ENCODE results near the gene GPR158. TPM values are rescaled to one million over a fixed set of nuclear protein-coding genes. Genes with fewer than 3 reads are reported as not detected.

Gene GPR158
- total and polyA plus RNA-seq, 9 of the 15 experiments (the other 6 are each of a cell fraction or from before 2014, with no cell fraction given) = 4.0 to 7.6 (median 5.0) TPM

- no peak overlapping the region for H2AFZ ChIP-seq (ENCODE audit: low read depth, low read length)
- H3K9me3 ChIP-seq (replicated peaks; ENCODE audit: control insufficient read depth, insufficient read depth, low read depth, low read length) = no peaks in the 10 kb centered on the region
- TF ChIP-seq KDM1A (IDR thresholded peaks at IDR 0.05) = no peak
- no peak overlapping the region for H3K27ac ChIP-seq (ENCODE audit: extremely low read depth, low read depth, low read length)
- no peaks in the 10 kb centered on the region for H3K4me1 ChIP-seq (replicated peaks in 1 of 2; ENCODE audit: control insufficient read depth in 2 of 2, insufficient read depth in 2 of 2, low read length in 2 of 2)
- intact Hi-C loops (cut with micrococcal nuclease) (no loop called here), in situ Hi-C loops (cut with MboI) (no loop called here)
- DNase-seq (ENCODE audit: extremely low read depth in 1 of 4, low spot score in 3 of 4) (no peak), FAIRE-seq (no peak), ATAC-seq (no peak)
- no peak overlapping the region for H3K4me3 ChIP-seq
- H3K27me3 ChIP-seq (ENCODE audit: control insufficient read depth in 2 of 2, insufficient read depth in 2 of 2, low read length in 2 of 2) = no peaks in the 10 kb centered on the region
- H3K4me2 ChIP-seq (ENCODE audit: insufficient read depth, low read length) = no peak overlapping the region
- no peak overlapping the region for H3K9ac ChIP-seq (ENCODE audit: insufficient read depth in 1 of 2, low read depth in 2 of 2, low read length in 2 of 2)
- ChIA-PET CTCF (ENCODE audit: low intra/inter-chr PET ratio) (no interaction called here), POLR2A (no interaction called here)
- BruUV-seq (replicated peaks) = no TSS peak
- no peaks in the 10 kb centered on the region for H3K79me2 ChIP-seq (ENCODE audit: control insufficient read depth, insufficient read depth, low read length)
- no peaks in the 10 kb centered on the region for H4K20me1 ChIP-seq (replicated peaks; ENCODE audit: control insufficient read depth, insufficient read depth, low read length)
- no peaks in the 10 kb centered on the region for H3K9me1 ChIP-seq (ENCODE audit: control insufficient read depth, insufficient read depth, low read length)
- 0% methylated on average over 2 of the region's 2 CpGs for WGBS (ENCODE audit: insufficient coverage, low coverage, missing lambda C conversion rate)
- H3K36me3 ChIP-seq (ENCODE audit: control insufficient read depth, insufficient read depth, low read length) = no peaks in the 10 kb centered on the region
Measured at GRCh38 chr10:25261110-25261509, 86.3 kb downstream of the GPR158 start.

DNA sequence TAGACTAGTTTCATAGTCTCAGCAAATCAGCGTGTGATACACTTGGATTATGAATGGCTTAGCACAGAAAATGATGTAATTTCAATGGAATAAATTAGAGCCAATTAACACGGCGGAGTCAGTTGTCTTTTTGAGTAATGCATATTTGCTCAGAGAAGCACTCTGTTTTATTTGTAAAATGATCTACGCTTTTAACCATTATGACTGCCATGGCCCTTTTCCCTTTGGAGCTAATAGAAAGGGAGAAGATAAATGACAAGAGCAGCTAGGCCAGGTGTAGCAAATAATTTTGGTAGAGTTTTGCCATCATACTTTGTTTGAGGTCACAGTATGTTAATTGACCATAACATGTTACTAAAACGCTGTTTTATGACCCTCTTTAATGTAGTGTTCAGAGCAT, 86.8 kb downstream of the GPR158 start:
- 1% methylated on average over 5 of the region's 5 CpGs for WGBS (ENCODE audit: insufficient coverage, low coverage, missing lambda C conversion rate)
- POLR2A ChIA-PET = no interaction called here
- no TSS peak for BruUV-seq (replicated peaks)
- Histone ChIP-seq H3K4me1 (replicated peaks in 1 of 2; ENCODE audit: control insufficient read depth in 2 of 2, insufficient read depth in 2 of 2, low read length in 2 of 2) (no peaks in the 10 kb centered on the region), H3K36me3 (ENCODE audit: control insufficient read depth, insufficient read depth, low read length) (no peaks in the 10 kb centered on the region), H3K9ac (ENCODE audit: insufficient read depth in 1 of 2, low read depth in 2 of 2, low read length in 2 of 2) (no peak overlapping the region), H3K4me2 (ENCODE audit: insufficient read depth, low read length) (no peak overlapping the region), H3K79me2 (ENCODE audit: control insufficient read depth, insufficient read depth, low read length) (no peaks in the 10 kb centered on the region), H4K20me1 (replicated peaks; ENCODE audit: control insufficient read depth, insufficient read depth, low read length) (no peaks in the 10 kb centered on the region), H3K27ac (ENCODE audit: extremely low read depth, low read depth, low read length) (no peak overlapping the region), H2AFZ (ENCODE audit: low read depth, low read length) (no peak overlapping the region), H3K4me3 (no peak overlapping the region), H3K9me3 (replicated peaks; ENCODE audit: control insufficient read depth, insufficient read depth, low read depth, low read length) (no peaks in the 10 kb centered on the region), H3K9me1 (ENCODE audit: control insufficient read depth, insufficient read depth, low read length) (no peaks in the 10 kb centered on the region), H3K27me3 (ENCODE audit: control insufficient read depth in 2 of 2, insufficient read depth in 2 of 2, low read length in 2 of 2) (no peaks in the 10 kb centered on the region)
- CTCF ChIA-PET (ENCODE audit: low intra/inter-chr PET ratio) = no interaction called here
- DNase-seq (ENCODE audit: extremely low read depth in 1 of 4, low spot score in 3 of 4) = no peak
- no peak for FAIRE-seq
- TF ChIP-seq PTTG1 (tag; IDR thresholded peaks at IDR 0.05; ENCODE audit: low read depth) (no peak), ZBTB12 (CRISPR knock-in tag; IDR thresholded peaks at IDR 0.05) (no peak), RB1 (IDR thresholded peaks at IDR 0.05; ENCODE audit: low read depth) (no peak), HOXB6 (CRISPR knock-in tag; IDR thresholded peaks at IDR 0.05; ENCODE audit: borderline replicate concordance) (no peak)
- TF ChIP-seq, protein P1, sequence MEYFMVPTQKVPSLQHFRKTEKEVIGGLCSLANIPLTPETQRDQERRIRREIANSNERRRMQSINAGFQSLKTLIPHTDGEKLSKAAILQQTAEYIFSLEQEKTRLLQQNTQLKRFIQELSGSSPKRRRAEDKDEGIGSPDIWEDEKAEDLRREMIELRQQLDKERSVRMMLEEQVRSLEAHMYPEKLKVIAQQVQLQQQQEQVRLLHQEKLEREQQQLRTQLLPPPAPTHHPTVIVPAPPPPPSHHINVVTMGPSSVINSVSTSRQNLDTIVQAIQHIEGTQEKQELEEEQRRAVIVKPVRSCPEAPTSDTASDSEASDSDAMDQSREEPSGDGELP (CRISPR knock-in tag; IDR thresholded peaks at IDR 0.05; ENCODE audit: borderline replicate concordance) = no peak
- intact Hi-C loops (cut with micrococcal nuclease) = no loop called here
- ATAC-seq = no peak
- in situ Hi-C loops (cut with MboI) = no loop called here
